Measurements from ENCODE around the gene G6PC3. TPM values are rescaled to one million over a fixed set of nuclear protein-coding genes. Genes with fewer than 3 reads are reported as not detected.
A peak's percentile ranks its signal among the peaks of the same experiment; 100 is the strongest.
"Not testable (repeated sequence)": the region's sequence is repeated elsewhere in the genome, so short reads cannot be mapped to it uniquely, and the experiment has no call there.

G6PC3 gene
- total RNA-seq, 3 donors from 2014 or later (not counting 1 experiment from before 2014, with no cell fraction given) = 18.2 to 21.7 (median 20.6) TPM

GRCh38 chr17:44097110-44097958 lies 26.8 kb downstream of the G6PC3 start:
- Mint-ChIP-seq H3K27ac (peak overlapping the region in 1 of 2 donors; percentile 16), H3K4me1 (peaks cover 5 to 20% of the 10 kb centered on the region in 2 donors), H3K4me3 (no peak overlapping the region), H3K27me3 (ENCODE audit: low read depth in 2 of 2) (no peaks in the 10 kb centered on the region), H3K36me3 (no peaks in the 10 kb centered on the region), H3K9me3 (no peaks in the 10 kb centered on the region)
- Histone ChIP-seq H3K27me3 (ENCODE audit: control insufficient read depth, insufficient read depth, low read length) (no peaks in the 10 kb centered on the region), H3K36me3 (ENCODE audit: control insufficient read depth, insufficient read depth, low read length) (peaks cover 8% of the 10 kb centered on the region), H3K27ac (ENCODE audit: low read length) (no peak overlapping the region), H3K9me3 (ENCODE audit: control insufficient read depth, insufficient read depth, low read length) (no peaks in the 10 kb centered on the region), H3K4me3 (ENCODE audit: low read length) (no peak overlapping the region), H3K4me1 (ENCODE audit: control insufficient read depth, insufficient read depth, low read length) (peaks cover 30% of the 10 kb centered on the region)
- TF ChIP-seq, protein P1, sequence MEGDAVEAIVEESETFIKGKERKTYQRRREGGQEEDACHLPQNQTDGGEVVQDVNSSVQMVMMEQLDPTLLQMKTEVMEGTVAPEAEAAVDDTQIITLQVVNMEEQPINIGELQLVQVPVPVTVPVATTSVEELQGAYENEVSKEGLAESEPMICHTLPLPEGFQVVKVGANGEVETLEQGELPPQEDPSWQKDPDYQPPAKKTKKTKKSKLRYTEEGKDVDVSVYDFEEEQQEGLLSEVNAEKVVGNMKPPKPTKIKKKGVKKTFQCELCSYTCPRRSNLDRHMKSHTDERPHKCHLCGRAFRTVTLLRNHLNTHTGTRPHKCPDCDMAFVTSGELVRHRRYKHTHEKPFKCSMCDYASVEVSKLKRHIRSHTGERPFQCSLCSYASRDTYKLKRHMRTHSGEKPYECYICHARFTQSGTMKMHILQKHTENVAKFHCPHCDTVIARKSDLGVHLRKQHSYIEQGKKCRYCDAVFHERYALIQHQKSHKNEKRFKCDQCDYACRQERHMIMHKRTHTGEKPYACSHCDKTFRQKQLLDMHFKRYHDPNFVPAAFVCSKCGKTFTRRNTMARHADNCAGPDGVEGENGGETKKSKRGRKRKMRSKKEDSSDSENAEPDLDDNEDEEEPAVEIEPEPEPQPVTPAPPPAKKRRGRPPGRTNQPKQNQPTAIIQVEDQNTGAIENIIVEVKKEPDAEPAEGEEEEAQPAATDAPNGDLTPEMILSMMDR (IDR thresholded peaks at IDR 0.05) = no peak
- DNase-seq = no peak
- intact Hi-C loops (cut with micrococcal nuclease) = no loop called here
- ATAC-seq = peak in 2 of 3 donors; percentile 12 to 14
- 80% methylated on average over 13 of the region's 13 CpGs for WGBS (ENCODE audit: insufficient coverage)

GRCh38 chr17:44101858-44102257 lies 31.3 kb downstream of the G6PC3 start:
- H3K36me3 ChIP-seq (ENCODE audit: control insufficient read depth, insufficient read depth, low read length); H3K27ac Mint-ChIP-seq; H3K27ac ChIP-seq (ENCODE audit: low read length); H3K27me3 ChIP-seq (ENCODE audit: control insufficient read depth, insufficient read depth, low read length); H3K36me3 Mint-ChIP-seq; H3K4me3 ChIP-seq (ENCODE audit: low read length); H3K4me3 Mint-ChIP-seq; intact Hi-C loops (cut with micrococcal nuclease); H3K9me3 Mint-ChIP-seq; DNase-seq; ATAC-seq; H3K27me3 Mint-ChIP-seq (ENCODE audit: low read depth in 2 of 2); H3K9me3 ChIP-seq (ENCODE audit: control insufficient read depth, insufficient read depth, low read length): not testable (repeated sequence)
- 97% methylated on average over 4 of the region's 6 CpGs for whole genome bisulfite sequencing (ENCODE audit: insufficient coverage)
- peaks cover 17% of the 10 kb centered on the region for H3K4me1 ChIP-seq (ENCODE audit: control insufficient read depth, insufficient read depth, low read length)
- H3K4me1 Mint-ChIP-seq = peaks cover 5 to 15% of the 10 kb centered on the region in 2 donors

DNA sequence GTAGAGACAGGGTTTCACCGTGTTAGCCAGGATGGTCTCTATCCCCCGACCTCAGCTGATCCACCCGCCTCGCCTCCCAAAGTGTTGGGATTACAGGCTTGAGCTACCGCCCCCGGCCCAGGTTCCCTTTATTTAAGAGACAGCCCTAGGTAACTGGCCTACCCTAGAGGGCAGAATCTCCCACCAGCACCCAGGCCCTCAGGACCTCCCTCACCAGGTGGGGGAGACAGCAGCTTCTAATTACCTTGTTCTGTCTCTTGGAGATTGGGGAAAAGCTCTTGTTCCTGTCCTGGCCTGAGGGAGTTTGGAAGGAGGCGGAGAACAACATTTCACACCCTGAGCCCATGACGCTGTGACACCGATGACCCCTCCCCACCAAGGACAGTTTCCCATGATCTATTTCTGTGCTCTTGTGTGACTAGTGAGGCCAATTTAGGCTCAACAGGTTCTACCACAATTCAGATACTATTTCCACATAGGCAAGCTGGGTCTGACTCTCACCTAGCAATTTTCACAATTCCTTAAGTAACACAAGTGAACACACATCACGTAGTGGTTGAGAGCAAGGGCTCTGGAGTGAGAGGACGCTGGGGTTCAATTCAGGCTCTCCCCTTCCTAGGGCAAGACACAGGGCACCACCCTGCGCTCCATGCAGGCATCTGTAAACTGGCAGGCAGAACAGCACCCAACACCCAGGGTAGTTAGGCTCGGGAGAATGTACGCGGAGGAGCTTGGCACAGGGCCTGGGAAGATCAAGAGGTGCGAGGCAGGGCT lies 32.5 kb downstream of the G6PC3 start:
- no peaks in the 10 kb centered on the region for H3K36me3 Mint-ChIP-seq
- Histone ChIP-seq H3K27me3 (ENCODE audit: control insufficient read depth, insufficient read depth, low read length) (no peaks in the 10 kb centered on the region), H3K4me3 (ENCODE audit: low read length) (no peak overlapping the region), H3K4me1 (ENCODE audit: control insufficient read depth, insufficient read depth, low read length) (peaks cover 5% of the 10 kb centered on the region), H3K27ac (ENCODE audit: low read length) (no peak overlapping the region), H3K9me3 (ENCODE audit: control insufficient read depth, insufficient read depth, low read length) (no peaks in the 10 kb centered on the region), H3K36me3 (ENCODE audit: control insufficient read depth, insufficient read depth, low read length) (no peaks in the 10 kb centered on the region)
- TF ChIP-seq, protein P1 (IDR thresholded peaks at IDR 0.05) = no peak
- H3K27ac Mint-ChIP-seq = peak overlapping the region in 1 of 2 donors; percentile 56
- DNase-seq = no peak
- H3K4me1 Mint-ChIP-seq = peaks cover 3 to 9% of the 10 kb centered on the region in 2 donors
- intact Hi-C loops (cut with micrococcal nuclease) = no loop called here
- no peak for ATAC-seq
- H3K9me3 Mint-ChIP-seq = no peaks in the 10 kb centered on the region
- no peak overlapping the region for H3K4me3 Mint-ChIP-seq
- H3K27me3 Mint-ChIP-seq (ENCODE audit: low read depth in 2 of 2) = no peaks in the 10 kb centered on the region
- WGBS (ENCODE audit: insufficient coverage) = 98% methylated on average over 15 of the region's 16 CpGs

DNA sequence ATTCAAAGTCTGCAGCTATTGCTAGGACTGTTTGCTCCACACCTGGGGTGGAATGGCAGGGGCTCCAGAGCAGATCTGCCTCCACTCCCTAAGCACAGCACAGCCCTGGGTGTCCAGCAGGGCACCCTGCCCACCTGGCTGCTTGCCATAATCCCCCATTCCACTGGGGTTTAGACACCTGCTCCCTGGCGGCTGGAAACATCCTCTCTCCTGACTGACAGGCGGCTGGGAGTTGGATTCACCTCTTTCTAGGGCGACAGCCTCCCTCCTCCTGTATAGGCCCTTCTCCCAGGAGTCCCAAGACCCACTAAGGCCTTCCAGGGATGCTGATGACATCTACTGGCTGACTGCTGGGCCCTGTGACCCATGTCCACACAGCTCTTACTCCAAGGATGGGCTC lies 34.9 kb downstream of the G6PC3 start:
- Mint-ChIP-seq H3K4me3 (no peak overlapping the region), H3K4me1 (peaks cover 0 to 9% of the 10 kb centered on the region in 2 donors), H3K9me3 (no peaks in the 10 kb centered on the region), H3K36me3 (no peaks in the 10 kb centered on the region), H3K27ac (no peak overlapping the region), H3K27me3 (ENCODE audit: low read depth in 2 of 2) (no peaks in the 10 kb centered on the region)
- peaks cover 3% of the 10 kb centered on the region for H3K36me3 ChIP-seq (ENCODE audit: control insufficient read depth, insufficient read depth, low read length)
- H3K4me1 ChIP-seq (ENCODE audit: control insufficient read depth, insufficient read depth, low read length) = peaks cover 9% of the 10 kb centered on the region
- H3K27me3 ChIP-seq (ENCODE audit: control insufficient read depth, insufficient read depth, low read length) = no peaks in the 10 kb centered on the region
- 95% methylated on average over 3 of the region's 3 CpGs for WGBS (ENCODE audit: insufficient coverage)
- TF ChIP-seq, protein P1 (IDR thresholded peaks at IDR 0.05) = no peak
- ATAC-seq = no peak
- no peaks in the 10 kb centered on the region for H3K9me3 ChIP-seq (ENCODE audit: control insufficient read depth, insufficient read depth, low read length)
- no peak overlapping the region for H3K4me3 ChIP-seq (ENCODE audit: low read length)
- no peak for DNase-seq
- no peak overlapping the region for H3K27ac ChIP-seq (ENCODE audit: low read length)
- intact Hi-C loops (cut with micrococcal nuclease) = no loop called here
